Renal cortex interstitium (tissue), 11 donors: Measurements from ENCODE around the gene TSPEAR. TPM values are rescaled to one million over a fixed set of nuclear protein-coding genes. Genes with fewer than 3 reads are reported as not detected.
A peak's percentile ranks its signal among the peaks of the same experiment; 100 is the strongest.
"Not testable (repeated sequence)": the region's sequence is repeated elsewhere in the genome, so short reads cannot be mapped to it uniquely, and the experiment has no call there.

Source experiments
- DNase-seq, 11 donors: peaks; one replicate each; pipeline ENCODE4 v3.0.0-alpha.2; 2013; ENCODE audit warnings: low read depth in 9 of 11, low spot score in 4 of 11; ENCODE audit errors: extremely low read depth in 1 of 11
- polyA plus RNA-seq, 3 donors: library from polyadenylated mRNA; unstranded; fragments of 120-200 nt; gene quantifications; one replicate each; pipeline ENCODE4 v1.2.1, GENCODE V29; 2013; ENCODE audit not compliant: insufficient read length in 3 of 3

TSPEAR gene
- polyA plus RNA-seq, 3 donors, result 0.82 to 1.5 (median 0.89) TPM

DNA sequence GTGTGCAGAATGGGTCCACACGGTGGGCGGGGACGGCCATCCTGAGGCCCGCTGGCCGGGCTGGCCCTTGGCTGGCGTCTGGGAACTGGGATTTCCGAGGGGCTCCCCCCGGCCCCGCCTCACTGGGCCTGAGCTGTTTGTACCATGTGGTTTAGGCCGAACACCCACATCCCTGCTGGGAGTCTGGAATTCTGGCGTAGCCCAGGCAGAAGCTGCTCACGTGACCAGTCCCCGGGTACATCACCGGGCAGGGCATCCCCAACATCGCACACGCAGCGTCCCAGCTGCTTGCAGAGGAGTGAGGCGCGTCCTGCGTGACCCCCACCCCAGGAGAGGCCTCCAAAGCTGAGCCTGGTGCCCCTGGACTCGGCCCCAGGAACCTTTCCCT lies 108.9 kb downstream of the TSPEAR start:
- DNase-seq, result no peak

- DNase-seq, result no peak
Observed at GRCh38 chr21:44601596-44602462, 109.5 kb downstream of the TSPEAR start.

DNA sequence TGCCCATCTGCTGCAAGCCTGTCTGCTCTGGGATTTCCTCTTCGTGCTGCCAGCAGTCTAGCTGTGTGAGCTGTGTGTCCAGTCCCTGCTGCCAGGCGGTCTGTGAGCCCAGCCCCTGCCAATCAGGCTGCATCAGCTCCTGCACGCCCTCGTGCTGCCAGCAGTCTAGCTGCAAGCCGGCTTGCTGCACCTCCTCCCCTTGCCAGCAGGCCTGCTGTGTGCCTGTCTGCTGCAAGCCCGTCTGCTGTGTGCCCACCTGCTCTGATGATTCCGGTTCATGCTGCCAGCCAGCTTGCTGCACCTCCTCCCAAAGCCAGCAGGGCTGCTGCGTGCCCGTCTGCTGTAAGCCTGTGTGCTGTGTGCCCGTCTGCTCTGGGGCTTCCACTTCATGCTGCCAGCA lies 110.3 kb downstream of the TSPEAR start:
- DNase-seq, result not testable (repeated sequence)

DNA sequence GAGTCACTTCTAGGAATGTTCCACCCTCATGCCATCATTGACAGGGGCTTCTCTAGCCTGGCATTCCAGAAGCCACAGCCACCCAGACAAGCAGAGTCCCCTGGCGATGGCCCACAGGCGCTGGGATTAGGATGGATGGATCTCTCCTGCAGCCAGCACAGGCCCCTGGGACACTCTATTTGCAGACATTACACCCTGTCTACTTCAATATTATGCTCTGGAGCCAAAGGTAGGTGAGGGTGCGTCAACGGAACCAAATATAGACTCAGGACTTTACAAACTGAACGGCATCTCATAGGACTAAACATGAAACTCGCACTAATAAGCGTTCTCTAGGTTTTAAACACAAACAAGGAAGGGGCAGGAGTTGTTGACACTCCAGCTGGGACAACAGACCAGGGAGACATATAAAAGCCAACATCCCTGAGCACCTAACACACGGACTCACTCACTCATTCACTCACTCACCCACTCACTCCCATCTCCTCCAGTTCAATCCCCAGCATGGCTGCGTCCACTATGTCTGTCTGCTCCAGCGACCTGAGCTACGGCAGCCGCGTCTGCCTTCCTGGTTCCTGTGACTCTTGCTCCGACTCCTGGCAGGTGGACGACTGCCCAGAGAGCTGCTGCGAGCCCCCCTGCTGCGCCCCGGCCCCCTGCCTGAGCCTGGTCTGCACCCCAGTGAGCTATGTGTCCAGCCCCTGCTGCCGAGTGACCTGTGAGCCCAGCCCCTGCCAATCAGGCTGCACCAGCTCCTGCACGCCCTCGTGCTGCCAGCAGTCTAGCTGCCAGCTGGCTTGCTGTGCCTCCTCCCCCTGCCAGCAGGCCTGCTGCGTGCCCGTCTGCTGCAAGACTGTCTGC lies 111.0 kb downstream of the TSPEAR start, which contains the start of gene KRTAP10-7:
TSS of gene KRTAP10-7 (plus strand) at position 480 of the 861 bp plus-strand sequence. CDS start at position 505, 25 bp downstream.
- DNase-seq, result not testable (repeated sequence)

GRCh38 chr21:44599264-44600029 lies 111.9 kb downstream of the TSPEAR start:
- DNase-seq, result no peak

DNA sequence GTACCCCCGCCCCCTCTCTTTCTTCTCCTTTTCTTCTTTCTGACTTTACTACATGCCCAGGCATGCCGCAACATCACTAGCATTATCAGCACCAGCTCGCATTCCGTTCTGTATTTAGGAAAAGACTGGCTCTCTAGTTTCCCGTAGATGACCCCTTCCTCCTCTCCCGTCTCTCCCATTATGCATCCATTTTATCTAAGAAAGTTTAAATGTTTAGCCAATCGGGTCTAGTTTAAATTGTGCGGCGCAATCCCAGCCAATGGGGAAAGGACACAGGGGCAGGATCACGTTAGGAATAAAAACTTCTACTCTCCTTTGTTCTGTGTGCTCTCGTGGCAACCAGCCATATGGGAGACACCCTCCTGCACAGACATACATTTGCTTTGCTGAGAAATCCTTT lies 113.3 kb downstream of the TSPEAR start:
- DNase-seq, result no peak

GRCh38 chr21:44596068-44596725 lies 115.2 kb downstream of the TSPEAR start:
- no peak for DNase-seq

- no peak for DNase-seq
Observed at GRCh38 chr21:44595524-44595923, 115.8 kb downstream of the TSPEAR start.

GRCh38 chr21:44594406-44594916 lies 116.9 kb downstream of the TSPEAR start:
- DNase-seq, result no peak

DNA sequence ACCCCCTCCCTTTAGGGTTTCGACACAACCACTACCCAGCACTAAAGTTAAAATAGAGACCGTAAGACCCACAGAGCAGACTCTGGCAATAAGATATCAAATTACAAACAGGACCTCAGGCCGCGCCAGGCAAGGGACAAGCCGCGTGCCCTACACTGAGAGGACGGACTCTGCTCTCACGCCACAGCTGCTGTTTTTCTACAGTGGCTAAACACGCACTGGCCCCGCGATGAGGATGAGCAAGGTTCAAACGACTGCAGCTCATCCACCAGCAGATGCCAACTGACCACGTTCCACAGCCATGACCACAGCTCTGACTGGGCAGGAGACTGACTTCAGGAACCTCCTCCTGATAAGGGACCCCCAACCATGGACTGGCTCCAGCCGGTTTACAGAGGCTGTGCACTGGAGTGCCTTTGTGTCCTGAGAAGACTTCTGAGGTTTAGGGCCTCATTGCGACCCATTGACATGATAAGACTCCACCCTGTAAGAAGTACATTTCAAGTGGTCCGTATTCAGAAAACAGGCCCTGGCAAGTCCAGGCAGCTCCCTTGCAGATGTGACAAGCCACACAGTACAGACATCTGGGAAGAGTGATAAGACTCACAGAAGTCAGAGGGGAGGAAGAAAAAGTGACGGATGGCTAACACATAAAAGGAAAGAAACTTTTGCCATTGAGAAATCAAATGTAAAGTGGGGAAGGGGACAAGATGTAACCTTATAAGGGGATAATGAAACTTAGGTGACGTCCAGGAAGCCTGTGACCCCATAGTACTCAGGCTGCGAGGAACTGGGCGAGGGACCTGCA lies 117.6 kb downstream of the TSPEAR start:
- peak in 4 of 11 donors; percentile 12 to 20 (median 16) for DNase-seq

- DNase-seq, result no peak
Observed at GRCh38 chr21:44592446-44593311, 118.7 kb downstream of the TSPEAR start, which contains the start of gene KRTAP10-6. Gene KRTAP10-6, minus strand, starts transcription at chr21:44592505. Its CDS starts 21 bp downstream, at chr21:44592484.

- DNase-seq, result not testable (repeated sequence)
Observed at GRCh38 chr21:44591801-44592130, 119.6 kb downstream of the TSPEAR start.

DNA sequence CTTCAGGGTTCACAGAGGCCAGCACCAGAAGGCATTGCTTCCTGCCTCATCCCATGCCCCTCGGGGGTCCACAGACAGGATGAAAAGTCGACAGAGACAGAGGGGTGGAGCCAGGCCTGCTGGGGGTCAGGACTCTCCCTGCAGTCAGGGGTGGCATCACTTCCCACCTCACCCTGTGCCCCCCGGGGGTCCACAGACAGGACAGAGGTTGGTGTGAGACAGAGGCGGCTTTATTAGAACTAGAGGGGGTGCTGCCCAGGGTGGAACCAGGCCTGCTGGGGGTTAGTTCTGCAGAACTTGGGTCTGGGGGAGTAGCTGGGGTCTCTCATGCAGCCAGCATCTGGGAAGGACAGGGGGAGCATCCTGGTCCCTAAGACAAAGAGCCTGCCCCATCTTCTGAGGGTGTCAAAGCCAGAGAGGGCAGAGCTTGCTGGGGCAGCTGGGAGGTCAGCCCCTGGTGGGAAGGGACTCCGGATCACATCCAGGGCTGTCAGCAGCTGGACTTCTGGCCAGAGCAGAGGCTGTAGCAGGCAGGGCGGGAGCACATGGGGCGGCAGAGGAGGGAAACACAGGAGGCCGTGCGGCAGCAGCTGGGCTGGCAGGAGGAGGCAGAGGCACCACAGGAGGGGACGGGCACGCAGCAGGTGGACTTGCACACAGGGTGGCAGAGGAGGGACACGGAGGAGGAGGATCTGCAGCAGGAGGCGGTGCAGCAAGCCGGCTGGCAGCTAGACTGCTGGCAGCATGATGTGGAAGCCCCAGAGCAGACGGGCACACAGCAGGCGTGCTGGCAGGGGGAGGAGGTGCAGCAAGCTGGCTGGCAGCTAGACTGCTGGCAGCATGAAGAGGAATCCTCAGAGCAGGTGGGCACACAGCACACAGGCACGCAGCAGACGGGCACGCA lies 120.2 kb downstream of the TSPEAR start:
- DNase-seq, result not testable (repeated sequence)

GRCh38 chr21:44590311-44590721 lies 121.1 kb downstream of the TSPEAR start:
- no peak for DNase-seq

DNA sequence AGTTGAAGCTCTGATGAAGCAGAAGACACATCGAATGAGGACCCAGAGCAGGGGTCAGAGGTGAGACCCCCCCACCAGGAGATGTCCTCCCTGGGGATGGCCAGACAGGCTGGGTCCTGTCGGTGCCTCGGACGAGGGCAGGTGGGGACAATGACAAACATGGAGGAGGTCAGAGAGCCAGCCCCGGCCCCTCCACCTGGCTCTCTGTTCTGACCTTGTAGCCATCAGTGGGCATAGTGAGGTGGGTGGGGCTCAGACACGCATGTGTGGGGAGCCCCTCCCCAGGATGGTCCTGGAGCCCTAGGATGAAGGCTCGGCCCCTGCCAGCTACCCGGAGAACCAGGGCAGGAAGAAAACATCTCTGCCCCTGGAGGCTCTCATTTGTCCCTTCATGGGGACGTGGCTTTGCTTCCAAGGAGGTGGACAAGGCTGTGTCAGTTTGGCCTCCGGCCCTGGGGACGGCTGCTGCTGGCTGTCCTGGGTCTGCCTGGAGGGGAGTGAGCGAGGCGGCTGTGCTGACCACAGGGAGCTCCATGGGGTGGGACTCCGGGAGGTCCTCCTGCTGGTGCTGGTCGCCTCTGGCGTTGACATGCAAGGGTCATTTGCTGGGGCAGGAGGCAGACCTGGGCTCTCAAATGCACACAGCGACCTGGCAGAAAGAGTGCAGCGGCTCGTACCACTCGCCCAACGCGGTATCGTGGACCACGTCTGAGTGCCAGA lies 121.6 kb downstream of the TSPEAR start:
- no peak for DNase-seq
